ENCODE results near the gene NPFF.

The NPFF gene

GRCh38 chr12:53472056-53472582, 35.2 kb downstream of the NPFF start:
- DNase-seq = no peak

GRCh38 chr12:53468282-53468681, 39.0 kb downstream of the NPFF start:
- DNase-seq = no peak

- no peak for DNase-seq
Observed at GRCh38 chr12:53467880-53468279, 39.4 kb downstream of the NPFF start.

- DNase-seq = no peak
Observed at GRCh38 chr12:53467082-53467481, 40.2 kb downstream of the NPFF start.

GRCh38 chr12:53466640-53467039, 40.6 kb downstream of the NPFF start:
- DNase-seq = no peak

GRCh38 chr12:53465679-53466078, 41.6 kb downstream of the NPFF start:
- DNase-seq = no peak

- DNase-seq = no peak
Observed at GRCh38 chr12:53464685-53465418, 42.4 kb downstream of the NPFF start.

- DNase-seq = no peak
Observed at GRCh38 chr12:53463802-53464560, 43.3 kb downstream of the NPFF start.

- DNase-seq = no peak
Observed at GRCh38 chr12:53462935-53463334, 44.3 kb downstream of the NPFF start.

- DNase-seq = no peak
Observed at GRCh38 chr12:53461591-53461990, 45.7 kb downstream of the NPFF start.

- no peak for DNase-seq
Observed at GRCh38 chr12:53461059-53461458, 46.2 kb downstream of the NPFF start.

GRCh38 chr12:53459097-53459496, 48.2 kb downstream of the NPFF start:
- no peak for DNase-seq

Measured in stimulated activated CD4-positive, alpha-beta T cell treated with anti-CD3 and anti-CD28 coated beads, Interleukin-12 subunit alpha, Interleukin-12 subunit beta, amount 100 ng/mL, for 4 hours (primary cell).